ENCODE results near the gene BPHL. TPM values are rescaled to one million over a fixed set of nuclear protein-coding genes. Genes with fewer than 3 reads are reported as not detected.

The BPHL gene
- total RNA-seq, 1 experiment from 2014 or later = 31.3 TPM

- no peak for DNase-seq (ENCODE audit: low read depth, low spot score)
- no peak overlapping the region for H3K27ac ChIP-seq (ENCODE audit: low read depth, low read length)
- H3K4me2 ChIP-seq (ENCODE audit: low read length) = no peak overlapping the region
- H2AFZ ChIP-seq (ENCODE audit: low read depth, low read length, poor library complexity, severe bottlenecking) = no peak overlapping the region
- intact Hi-C loops (cut with micrococcal nuclease) = loop anchor here (10.0 kb wide), 1 partner anchor 606 kb away; no protein-coding TSS in a partner anchor
- BruUV-seq (replicated peaks) = no TSS peak
- ChIA-PET RAD21 (ENCODE audit: low non-redundant PET in 1 of 2, low total read pairs in 2 of 2, uncharacterized antibody in 2 of 2, unreplicated experiment in 2 of 2) (no interaction called here), POLR2A (no interaction called here), CTCF (no interaction called here)
- no peaks in the 10 kb centered on the region for H3K9me3 ChIP-seq (ENCODE audit: control insufficient read depth in 1 of 2, insufficient read depth in 1 of 2, low read depth in 1 of 2, low read length in 2 of 2)
- H3K4me3 ChIP-seq (replicated peaks in 1 of 2; ENCODE audit: low read depth in 1 of 2, low read length in 2 of 2) = no peak overlapping the region
- no peaks in the 10 kb centered on the region for H4K20me1 ChIP-seq (ENCODE audit: insufficient read depth)
- ATAC-seq = no peak
- peaks cover 0 to 5% of the 10 kb centered on the region in 2 experiments; a peak in 2 of 4 replicates for H3K36me3 ChIP-seq (ENCODE audit: control insufficient read depth in 1 of 2, insufficient read depth in 2 of 2, low read length in 2 of 2)
- no peaks in the 10 kb centered on the region for H3K27me3 ChIP-seq (ENCODE audit: insufficient read depth, low read length)
- H3K79me2 ChIP-seq (ENCODE audit: insufficient read depth, low read length) = no peaks in the 10 kb centered on the region
- peaks cover 0 to 3% of the 10 kb centered on the region in 2 experiments; a peak in 2 of 4 replicates for H3K4me1 ChIP-seq (ENCODE audit: control insufficient read depth in 1 of 2, insufficient read depth in 2 of 2, low read length in 2 of 2)
- no peak for TF ChIP-seq TCF7L2 (IDR thresholded peaks at IDR 0.05; ENCODE audit: borderline replicate concordance, extremely low read depth, insufficient read depth, insufficient read length)
- no peak for TF ChIP-seq REST (IDR thresholded peaks at IDR 0.05; ENCODE audit: low read depth)
- TF ChIP-seq SRF (IDR thresholded peaks at IDR 0.05; ENCODE audit: low read depth) = no peak
- TF ChIP-seq EZH2phosphoT487 (IDR thresholded peaks at IDR 0.05; ENCODE audit: borderline replicate concordance) = no peak
- TF ChIP-seq, protein P1, sequence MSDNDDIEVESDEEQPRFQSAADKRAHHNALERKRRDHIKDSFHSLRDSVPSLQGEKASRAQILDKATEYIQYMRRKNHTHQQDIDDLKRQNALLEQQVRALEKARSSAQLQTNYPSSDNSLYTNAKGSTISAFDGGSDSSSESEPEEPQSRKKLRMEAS (IDR thresholded peaks at IDR 0.05) = no peak
- TF ChIP-seq, protein P2, sequence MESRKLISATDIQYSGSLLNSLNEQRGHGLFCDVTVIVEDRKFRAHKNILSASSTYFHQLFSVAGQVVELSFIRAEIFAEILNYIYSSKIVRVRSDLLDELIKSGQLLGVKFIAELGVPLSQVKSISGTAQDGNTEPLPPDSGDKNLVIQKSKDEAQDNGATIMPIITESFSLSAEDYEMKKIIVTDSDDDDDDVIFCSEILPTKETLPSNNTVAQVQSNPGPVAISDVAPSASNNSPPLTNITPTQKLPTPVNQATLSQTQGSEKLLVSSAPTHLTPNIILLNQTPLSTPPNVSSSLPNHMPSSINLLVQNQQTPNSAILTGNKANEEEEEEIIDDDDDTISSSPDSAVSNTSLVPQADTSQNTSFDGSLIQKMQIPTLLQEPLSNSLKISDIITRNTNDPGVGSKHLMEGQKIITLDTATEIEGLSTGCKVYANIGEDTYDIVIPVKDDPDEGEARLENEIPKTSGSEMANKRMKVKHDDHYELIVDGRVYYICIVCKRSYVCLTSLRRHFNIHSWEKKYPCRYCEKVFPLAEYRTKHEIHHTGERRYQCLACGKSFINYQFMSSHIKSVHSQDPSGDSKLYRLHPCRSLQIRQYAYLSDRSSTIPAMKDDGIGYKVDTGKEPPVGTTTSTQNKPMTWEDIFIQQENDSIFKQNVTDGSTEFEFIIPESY (IDR thresholded peaks at IDR 0.05; ENCODE audit: extremely low read depth, insufficient replicate concordance, low read length) = no peak
- no peak for TF ChIP-seq POLR2A (IDR thresholded peaks at IDR 0.05; ENCODE audit: borderline replicate concordance, extremely low read depth, insufficient read depth, insufficient read length)
- TF ChIP-seq EZH2 (IDR thresholded peaks at IDR 0.05) = no peak
- TF ChIP-seq CEBPB (IDR thresholded peaks at IDR 0.05; ENCODE audit: low read depth) = no peak
- no peak for TF ChIP-seq ELF1 (IDR thresholded peaks at IDR 0.05; ENCODE audit: borderline replicate concordance, low read depth)
- TF ChIP-seq SIN3A (IDR thresholded peaks at IDR 0.05; ENCODE audit: low read depth) = no peak
- no peak for TF ChIP-seq RAD21 (IDR thresholded peaks at IDR 0.05; ENCODE audit: low read depth)
- no peak for TF ChIP-seq ZFX (IDR thresholded peaks at IDR 0.05)
- TF ChIP-seq ATF3 (IDR thresholded peaks at IDR 0.05) = no peak
- TF ChIP-seq ZNF274 (IDR thresholded peaks at IDR 0.05; ENCODE audit: low read depth, low read length) = no peak
- no peak for TF ChIP-seq CBX3 (IDR thresholded peaks at IDR 0.05; ENCODE audit: low read depth)
- H3K9ac ChIP-seq (ENCODE audit: low read length) = no peak overlapping the region
- no peaks in the 10 kb centered on the region for H3K9me2 ChIP-seq (ENCODE audit: insufficient read depth)
Measured at GRCh38 chr6:3128356-3129108, 10.0 kb downstream of the BPHL start.

All from HCT116 (cell line).